Testis (tissue), 2 donors: ENCODE data around the gene GOLGA6L10.
"Not testable (repeated sequence)": the region's sequence is repeated elsewhere in the genome, so short reads cannot be mapped to it uniquely, and the experiment has no call there.

Experiments
- CTCF ChIP-seq, 3 experiments: fragments of 450-650 bp in 2 of 3; fragments of 200-600 bp in 1 of 3; sonication (generic) in 1 of 3; IDR thresholded peaks; one replicate each; pipeline ENCODE4 v1.5.1; 2016 to 2019; ENCODE audit warnings: antibody characterized with exemption in 3 of 3, mild to moderate bottlenecking in 2 of 3, moderate library complexity in 1 of 3
- POLR2A ChIP-seq: fragments of 450-650 bp; IDR thresholded peaks from one replicate; pipeline ENCODE4 v1.6.1; 2017; ENCODE audit warnings: antibody characterized with exemption, mild to moderate bottlenecking, moderate library complexity

GRCh38 chr15:82349375-82349774 is at the start of gene GOLGA6L10:
- not testable (repeated sequence) for TF ChIP-seq CTCF (IDR thresholded peaks at IDR 0.05); POLR2A
